A549 treated with GW870086 at 1 μM for 4 hours (cell line): ENCODE results near the gene VPS13A. TPM values are rescaled to one million over a fixed set of nuclear protein-coding genes. Genes with fewer than 3 reads are reported as not detected.

ENCODE experiments used
- total RNA-seq: library from RNA; stranded (reverse); fragments of 200-300 nt; extraction: Qiagen RNA extraction; gene quantifications from 5 replicates; pipeline ENCODE4 v1.2.3, GENCODE V29; 2022; ENCODE audit warnings: low read depth

VPS13A gene
- 5.5 to 13.4 TPM (median 11.4 TPM) in 5 replicates for total RNA-seq

GRCh38 chr9:77177143-77177893, at the start of gene VPS13A:
VPS13A (plus strand) TSS chr9:77177534; CDS start chr9:77177705, 171 bp downstream.

Other genes with a start within 250 kb of the VPS13A start
- gene FOXB2, start 157.9 kb upstream of the VPS13A start, total RNA-seq: not detected in 5 replicates